NCI-H2227 (cell line): ENCODE measurements around the gene CPM.
"Not testable (repeated sequence)": the region's sequence is repeated elsewhere in the genome, so short reads cannot be mapped to it uniquely, and the experiment has no call there.

Source experiments
- DNase-seq: peaks from one replicate; lab custom pipeline; 2025; ENCODE audit not compliant: unreplicated experiment; lab: John Stamatoyannopoulos, UW

CPM gene

DNA sequence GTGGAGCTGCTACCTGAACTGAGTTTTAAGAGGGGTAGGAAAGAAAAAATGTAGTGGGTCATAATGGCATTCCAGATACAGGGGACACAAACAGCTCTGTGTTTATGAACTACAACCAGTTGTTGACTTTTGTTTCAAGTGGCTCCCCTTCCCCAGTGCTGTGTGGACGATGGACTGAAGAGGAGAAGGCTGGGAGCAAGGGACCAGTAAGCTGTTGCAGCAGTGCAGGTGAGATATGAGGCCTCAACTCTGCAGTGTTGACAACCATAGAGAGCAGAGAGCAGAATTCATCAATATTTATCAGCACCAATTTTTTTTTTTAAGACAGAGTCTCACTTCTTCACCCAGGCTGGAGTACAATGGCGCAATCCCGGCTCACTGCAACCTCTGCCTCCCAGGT is 78.4 kb downstream of the CPM start:
- no peak for DNase-seq

DNA sequence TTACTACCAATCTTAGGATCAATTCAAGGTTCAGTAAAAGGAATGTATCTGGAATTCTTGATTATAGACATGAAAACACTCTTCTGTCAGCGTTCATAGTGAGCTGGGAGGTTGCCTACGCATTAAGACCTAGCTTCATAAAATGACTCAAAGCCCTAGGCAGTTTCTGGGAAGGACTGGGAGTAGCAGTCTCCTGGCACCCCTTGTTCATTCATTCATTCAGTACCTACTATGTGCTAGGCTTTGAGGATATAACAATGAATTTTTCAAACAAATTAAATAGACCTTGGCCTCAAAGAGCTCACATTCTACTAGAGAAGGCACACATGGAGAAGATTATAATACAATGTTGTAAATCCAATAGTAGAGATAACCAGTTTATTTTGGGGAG is 78.9 kb downstream of the CPM start:
- DNase-seq, result no peak

DNA sequence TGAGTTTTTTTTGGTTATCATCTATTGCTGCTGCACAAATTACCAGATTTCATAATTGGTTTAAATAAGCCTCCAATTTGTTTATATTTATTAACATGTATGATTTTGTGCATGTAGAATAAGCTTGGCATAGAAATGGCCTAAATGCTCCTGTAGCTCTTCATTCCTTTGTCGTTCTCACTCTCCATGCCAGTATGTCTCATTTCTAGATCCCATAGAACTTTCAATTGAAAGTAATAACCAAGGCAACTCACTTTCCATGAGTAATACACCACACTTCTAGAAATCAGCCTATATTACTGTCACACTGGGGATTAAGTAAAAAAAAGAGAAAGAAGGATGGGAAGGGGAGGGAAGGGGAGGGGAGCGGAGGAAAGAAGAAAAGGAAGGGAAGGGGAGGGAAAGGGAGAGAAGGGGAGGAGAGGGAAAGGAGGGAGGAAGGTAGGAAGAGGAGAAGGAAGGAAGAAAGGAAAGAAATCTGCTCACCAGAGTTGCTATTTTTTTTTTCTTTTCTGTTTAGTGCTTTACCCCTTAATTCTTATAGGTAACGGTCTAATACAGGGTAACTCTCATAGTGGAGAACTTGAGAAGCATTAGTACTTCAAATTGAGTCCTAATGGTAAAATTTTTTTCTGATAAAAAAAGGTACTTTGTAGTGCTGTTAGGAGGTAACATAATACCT is 79.4 kb downstream of the CPM start:
- no peak for DNase-seq

DNA sequence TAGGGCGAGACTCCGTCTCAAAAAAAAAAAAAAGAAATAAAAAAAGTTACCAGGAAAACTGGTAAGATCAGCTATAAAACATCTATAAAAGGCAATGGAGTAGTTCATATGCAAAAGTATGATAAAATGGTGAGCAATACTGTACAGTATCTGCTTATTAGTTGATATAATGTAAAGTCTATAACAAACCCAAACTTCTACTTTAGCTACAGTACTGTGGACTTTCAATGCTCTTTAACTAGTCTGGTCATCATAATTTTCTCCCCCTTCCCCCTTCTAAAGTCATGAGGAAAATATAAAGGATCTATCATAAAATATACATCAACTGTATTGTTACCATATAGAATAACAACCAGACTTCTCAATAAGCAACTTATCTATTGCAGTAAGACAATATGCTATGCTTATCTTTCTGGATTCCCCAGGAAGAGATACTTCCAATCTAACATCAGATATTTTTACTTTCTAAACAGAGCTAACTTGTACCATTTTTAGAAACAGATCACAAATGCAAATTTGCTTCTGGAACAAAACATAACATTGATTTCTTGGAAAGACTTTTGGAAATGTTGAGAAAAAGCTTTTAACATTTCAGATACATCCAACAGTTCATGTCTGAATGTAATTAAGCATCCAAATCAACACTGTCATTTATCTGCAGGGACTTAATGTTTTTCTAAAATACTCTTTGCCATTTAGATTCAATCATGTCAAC is 81.2 kb downstream of the CPM start:
- no peak for DNase-seq

DNA sequence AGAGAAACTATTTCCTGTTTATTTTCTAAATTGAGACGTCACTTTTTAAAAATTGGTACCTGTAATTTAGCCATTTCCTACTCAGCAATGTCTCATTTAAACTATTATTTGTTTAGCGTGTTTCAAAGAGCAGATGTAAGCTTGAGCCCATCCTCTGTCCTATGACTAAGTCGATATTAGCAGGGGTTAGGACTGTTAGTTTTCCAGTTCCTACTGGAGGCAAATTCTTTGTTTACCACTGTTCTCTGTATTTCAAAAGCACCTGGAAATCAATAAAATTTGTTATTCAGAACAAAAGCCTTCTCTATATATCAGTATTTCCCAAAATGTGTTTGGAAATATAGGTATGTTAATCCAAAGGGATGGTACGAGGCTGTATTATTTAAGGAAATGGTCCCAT is 82.6 kb downstream of the CPM start:
- DNase-seq, result no peak

DNA sequence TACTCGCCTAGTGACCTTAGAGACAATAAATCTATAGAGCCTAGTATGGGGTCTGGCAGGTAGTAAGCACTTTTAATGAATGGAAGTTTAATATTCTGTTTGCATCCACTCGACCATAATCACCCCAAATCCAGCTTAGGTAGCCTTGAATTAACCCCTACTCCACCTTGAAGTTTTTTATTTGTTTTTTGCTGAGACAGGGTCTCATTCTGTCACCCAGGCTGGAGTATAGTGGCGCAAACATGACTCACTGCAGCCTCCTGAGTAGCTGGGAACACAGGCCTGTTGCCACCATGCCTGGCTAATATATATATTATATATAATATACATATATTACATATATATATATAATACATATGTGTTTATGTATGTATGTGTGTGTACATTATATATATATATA is 86.2 kb downstream of the CPM start:
- no peak for DNase-seq

DNA sequence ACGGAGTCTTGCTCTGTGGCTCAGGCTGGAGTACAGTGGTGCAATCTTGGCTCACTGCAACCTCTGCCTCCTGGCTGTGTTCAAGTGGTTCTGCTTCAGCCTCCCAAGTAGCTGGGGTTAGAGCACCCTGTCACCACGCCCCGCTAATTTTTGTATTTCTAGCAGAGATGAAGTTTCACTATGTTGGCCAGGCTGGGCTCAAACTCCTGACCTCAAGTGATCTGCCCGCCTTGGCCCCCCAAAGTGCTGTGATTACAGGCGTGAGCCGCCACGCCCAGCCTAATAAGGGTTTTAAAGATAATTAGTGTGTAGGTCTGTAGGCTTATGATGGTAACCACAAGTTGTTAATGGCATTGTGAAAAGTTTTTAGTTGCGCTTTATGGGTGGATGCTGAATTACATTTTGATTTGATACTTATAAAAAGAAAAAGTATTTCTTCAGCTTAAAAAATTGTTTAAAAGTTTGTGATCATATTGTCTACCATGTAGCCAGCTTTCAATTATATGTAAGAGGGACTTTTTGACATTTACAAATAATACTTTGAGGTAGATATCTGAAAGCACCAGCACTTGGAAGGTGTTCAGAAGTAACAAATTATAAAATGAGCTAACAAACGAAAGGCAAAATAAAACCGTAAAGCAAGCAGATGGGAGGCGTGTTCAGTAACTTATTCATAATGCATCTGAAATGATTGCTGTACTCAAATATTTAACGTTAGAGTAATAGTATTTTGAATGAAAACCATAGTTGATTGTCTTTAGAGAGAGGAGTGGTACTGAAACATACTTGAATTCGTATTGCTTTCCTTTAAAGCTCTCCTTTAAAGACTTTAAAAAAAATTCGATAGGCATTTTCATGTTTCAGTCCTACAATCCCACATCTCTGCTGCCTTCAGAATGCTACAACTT is 87.9 kb downstream of the CPM start:
- DNase-seq, result no peak

DNA sequence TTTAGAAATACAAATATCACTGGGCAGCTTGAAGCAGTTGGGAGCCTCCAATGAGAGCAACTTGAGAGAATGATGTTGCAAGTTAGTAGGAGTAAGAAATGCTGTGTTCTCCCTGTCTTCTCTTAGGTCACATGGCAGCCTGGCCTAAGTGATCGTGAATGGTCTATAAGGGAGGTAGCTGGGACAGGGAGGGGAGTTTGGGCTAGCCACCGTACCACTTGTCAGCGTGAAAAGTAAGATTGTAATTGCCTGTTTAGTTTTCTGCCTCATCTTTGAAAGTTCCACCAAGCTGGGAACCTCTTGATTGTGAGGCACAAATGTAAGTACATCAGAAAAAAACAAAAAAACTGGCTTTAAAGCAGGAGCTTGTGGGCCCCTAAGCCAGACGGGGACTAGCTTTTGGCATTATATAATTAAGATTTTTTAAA is 88.6 kb downstream of the CPM start:
- no peak for DNase-seq

DNA sequence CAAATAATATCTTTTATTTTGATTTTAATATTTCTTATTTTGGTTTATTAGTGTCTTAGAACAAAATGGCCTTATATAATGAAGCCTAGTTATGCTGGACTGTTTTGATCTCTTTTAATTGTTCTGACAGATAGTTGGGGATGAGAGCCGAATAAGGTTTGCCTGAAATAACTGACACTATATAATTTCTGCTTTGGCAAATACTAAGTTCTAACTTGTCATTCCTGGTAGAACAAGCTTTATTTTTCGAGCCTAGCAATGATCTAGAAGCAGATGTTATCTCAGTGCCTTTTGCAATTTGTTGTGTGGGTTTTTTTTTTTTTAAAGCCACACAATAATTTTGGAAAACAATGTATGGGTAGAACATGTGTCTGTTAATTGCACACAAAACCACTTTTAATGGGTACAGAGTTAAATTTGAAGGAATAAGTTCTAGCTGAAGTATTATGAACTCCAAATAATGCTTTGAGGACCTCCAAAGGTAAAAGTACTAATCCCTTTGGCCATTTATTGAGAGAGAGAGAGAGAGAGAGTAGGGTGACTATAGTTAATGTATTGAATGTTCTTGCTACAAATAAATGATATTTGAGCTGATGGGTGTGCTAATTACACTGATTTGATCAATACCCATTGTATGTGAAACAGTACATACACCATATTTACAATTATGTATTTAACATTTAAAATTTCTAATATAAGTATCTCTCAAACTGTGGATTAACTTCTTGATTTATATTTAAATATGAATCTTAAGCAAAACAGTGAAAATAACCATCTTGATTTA is 90.0 kb downstream of the CPM start:
- DNase-seq, result no peak

DNA sequence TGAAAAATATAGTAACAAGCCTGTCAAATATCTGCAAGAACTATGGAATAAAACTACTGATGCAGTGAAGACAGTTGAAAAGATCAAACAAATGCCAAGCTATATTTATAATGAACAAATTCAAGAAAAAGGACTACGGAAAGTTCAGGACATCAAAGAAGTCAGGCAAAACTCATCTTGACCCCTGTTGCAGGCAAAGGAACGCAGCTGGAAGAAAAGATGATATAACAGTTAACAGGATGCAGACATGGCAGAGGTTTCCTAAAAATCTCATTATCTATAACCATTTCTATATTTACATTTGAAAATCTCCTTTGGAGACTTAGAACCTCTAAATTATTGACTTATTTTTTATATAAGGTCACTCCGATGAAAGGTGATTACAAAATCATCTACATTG is 90.8 kb downstream of the CPM start:
- no peak for DNase-seq

DNA sequence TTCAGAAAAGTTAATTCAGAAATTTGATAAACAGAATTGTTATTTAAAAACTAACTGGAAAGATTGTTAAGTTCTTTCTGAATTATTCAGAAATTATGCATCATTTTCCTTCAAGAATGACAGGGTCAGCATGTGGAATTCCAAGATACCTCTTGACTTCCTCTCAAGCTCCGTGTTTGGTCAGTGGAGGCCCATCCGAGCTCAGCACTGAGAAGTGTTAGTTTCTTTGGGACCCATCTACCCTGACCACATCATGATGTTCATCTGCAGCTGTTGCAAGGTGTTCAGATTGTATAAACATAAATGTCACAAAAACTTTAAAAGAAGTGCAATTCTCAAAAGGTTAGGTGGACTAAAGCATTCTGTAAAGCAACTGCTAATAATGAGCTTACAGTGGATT is 91.3 kb downstream of the CPM start:
- DNase-seq, result no peak

DNA sequence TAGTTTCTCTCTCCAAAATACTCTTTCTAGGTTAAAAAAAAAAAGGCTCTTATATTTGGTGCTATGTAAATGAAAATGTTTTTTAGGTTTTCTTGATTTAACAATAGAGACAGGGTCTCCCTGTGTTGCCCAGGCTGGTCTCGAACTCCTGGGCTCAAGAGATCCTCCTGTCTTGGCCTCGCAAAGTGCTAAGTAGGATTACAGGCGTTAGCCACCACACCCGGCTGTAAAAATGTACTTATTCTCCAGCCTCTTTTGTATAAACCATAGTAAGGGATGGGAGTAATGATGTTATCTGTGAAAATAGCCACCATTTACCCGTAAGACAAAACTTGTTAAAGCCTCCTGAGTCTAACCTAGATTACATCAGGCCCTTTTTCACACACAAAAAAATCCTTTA is 91.8 kb downstream of the CPM start:
- not testable (repeated sequence) for DNase-seq

DNA sequence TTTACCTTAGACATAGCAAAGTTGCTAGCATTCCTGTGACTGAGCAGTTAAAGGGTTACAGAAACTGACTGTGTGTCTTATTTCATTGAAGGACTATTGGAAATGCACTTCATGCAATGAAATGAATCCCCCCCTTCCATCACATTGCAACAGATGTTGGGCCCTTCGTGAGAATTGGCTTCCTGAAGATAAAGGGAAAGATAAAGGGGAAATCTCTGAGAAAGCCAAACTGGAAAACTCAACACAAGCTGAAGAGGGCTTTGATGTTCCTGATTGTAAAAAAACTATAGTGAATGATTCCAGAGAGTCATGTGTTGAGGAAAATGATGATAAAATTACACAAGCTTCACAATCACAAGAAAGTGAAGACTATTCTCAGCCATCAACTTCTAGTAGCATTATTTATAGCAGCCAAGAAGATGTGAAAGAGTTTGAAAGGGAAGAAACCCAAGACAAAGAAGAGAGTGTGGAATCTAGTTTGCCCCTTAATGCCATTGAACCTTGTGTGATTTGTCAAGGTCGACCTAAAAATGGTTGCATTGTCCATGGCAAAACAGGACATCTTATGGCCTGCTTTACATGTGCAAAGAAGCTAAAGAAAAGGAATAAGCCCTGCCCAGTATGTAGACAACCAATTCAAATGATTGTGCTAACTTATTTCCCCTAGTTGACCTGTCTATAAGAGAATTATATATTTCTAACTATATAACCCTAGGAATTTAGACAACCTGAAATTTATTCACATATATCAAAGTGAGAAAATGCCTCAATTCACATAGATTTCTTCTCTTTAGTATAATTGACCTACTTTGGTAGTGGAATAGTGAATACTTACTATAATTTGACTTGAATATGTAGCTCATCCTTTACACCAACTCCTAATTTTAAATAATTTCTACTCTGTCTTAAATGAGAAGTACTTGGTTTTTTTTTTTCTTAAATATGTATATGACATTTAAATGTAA is 93.5 kb downstream of the CPM start:
- no peak for DNase-seq

DNA sequence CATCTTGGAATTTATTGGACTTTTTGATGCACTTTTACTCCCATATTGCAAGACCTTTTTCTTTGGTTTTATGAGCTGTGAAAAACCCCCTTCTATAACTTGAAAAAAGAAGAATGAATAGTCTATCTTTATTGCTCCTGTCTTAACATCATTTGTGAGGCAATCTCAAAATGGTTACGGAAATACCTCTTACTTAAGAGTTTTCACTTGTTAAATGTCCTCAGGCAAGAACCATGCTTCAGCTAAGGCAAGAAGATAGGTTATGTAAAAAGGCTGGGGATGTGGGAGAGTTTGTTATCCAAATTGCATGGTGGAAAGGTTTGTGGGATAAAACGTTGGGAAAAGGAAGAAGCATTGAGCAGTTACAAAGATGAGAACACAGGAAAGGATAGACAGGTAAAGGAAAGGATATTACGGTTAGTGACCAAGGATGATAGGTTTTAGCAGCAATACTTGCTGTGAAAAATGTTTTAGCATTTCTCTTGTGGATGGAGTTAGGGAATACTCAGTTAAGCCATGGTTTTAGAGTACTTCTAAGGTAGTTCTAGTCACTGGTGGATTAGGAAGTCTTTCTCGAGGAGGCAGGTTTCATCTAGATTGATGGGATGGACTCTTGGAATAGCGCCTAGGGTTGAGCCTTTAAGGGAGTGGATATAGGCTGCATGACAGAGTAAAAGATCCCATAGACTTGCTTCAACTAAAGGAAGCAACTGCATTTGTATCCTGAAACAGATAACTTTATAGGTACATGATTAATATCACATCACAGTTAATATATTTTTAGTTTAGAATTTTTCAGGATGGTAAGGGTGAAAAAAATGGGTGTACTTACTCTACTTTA is 94.7 kb downstream of the CPM start:
- DNase-seq, result no peak

DNA sequence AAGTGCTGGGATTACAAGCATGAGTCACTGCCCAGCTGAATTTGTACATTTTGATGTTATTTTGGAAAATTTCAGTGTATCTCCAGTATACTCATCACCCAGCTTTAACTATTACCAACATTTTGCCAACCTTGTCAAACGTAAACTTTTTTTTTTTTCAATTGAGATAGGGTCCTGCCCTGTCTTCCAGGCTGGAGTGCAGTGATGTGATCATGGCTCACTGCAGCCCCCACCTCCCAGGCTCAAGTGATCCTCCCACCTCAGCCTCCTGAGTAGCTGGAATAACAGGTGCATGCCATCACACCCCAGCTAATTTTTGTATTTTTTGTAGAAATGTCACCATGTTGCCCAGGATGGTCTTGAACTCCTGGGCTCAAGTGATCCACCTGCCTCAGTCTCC is 95.8 kb downstream of the CPM start:
- DNase-seq, result no peak

DNA sequence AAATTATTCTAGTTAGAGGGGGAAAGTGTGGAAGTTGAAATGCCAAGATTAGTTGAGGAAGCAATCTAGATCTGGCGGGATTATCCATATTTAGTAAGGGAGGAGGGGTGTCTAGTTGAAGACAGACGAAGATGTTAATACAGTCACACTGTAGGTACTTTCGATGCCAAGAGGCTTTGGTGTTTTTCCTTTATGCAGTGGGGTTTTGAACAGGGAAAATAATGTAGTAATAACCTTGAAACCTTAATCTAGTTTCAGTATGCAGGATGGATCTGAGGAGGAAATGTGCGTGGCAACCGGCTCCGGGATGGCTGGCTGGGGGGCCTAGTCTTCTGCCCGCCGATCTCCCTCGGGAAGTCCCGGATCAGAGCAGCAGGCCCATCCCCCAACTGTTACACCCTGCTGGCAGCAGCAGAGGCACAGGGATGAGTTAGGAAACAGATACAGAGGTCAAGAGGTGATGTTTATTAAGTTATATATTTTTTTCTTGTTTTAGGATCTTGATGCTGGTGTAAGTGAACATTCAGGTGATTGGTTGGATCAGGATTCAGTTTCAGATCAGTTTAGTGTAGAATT is 97.5 kb downstream of the CPM start:
- no peak for DNase-seq

DNA sequence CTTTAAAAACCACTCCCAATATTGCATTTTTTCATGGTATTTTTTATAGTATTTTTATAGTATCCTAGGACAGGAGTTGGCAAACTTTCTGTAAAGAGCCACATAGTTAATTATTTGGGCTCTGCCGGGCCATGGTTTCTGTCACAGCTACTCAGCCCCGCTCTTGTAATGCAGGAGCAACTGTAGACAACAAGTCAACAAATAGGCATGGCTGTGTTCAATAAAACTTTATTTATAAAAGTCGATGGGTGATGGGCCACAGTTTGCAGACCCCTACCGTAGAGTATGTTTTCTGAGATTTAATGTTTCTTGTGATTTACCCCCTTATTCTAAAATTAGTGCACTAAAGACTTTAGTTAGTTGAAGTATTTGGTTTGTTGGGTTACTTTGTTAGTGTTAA is 99.5 kb downstream of the CPM start:
- no peak for DNase-seq

DNA sequence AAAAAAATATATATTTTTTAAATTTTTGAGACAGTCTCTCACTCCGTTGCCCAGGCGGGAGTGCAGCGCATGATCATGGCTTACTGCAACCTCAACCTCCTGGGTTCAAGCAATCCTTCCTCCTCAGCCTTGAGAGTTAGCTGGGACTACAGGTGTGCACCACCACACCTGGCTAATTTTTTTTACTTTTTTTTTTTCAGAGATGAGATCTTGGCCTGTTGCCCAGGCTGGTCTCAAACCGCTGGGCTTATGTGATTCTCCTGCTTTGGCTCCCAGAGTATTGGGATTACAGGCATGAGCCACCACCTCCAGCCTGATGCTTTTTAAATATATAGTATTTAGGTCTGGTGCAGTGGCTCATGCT is 100.5 kb downstream of the CPM start:
- DNase-seq, result no peak
